Right atrium auricular region (tissue), 2 donors: Measurements from ENCODE around the gene GCK. TPM values are rescaled to one million over a fixed set of nuclear protein-coding genes. Genes with fewer than 3 reads are reported as not detected.

Experiments
- DNase-seq: peaks from one replicate; pipeline ENCODE4 v3.0.0-alpha.2; 2019; ENCODE audit warnings: low spot score
- H3K27ac ChIP-seq, 2 donors: fragments of 200-600 bp; sonication (generic); 1 replicate in 1 of 2; 2 replicates in 1 of 2; pipeline ENCODE4 v1.5.1; 2016 to 2019
- H3K27me3 ChIP-seq, 2 donors: fragments of 200-600 bp; sonication (generic); one replicate each; pipeline versions ENCODE4 v1.5.1 to v1.6.0; 2017 to 2019
- H3K36me3 ChIP-seq: fragments of 200-600 bp; sonication (generic); one replicate; pipeline ENCODE4 v1.5.1; 2016
- H3K4me1 ChIP-seq, 2 donors: fragments of 200-600 bp; sonication (generic); one replicate each; pipeline versions ENCODE4 v1.5.1 to v1.6.0; 2017 to 2019
- H3K4me3 ChIP-seq, 2 donors: fragments of 200-600 bp; sonication (generic); 1 replicate in 1 of 2; 2 replicates in 1 of 2; pipeline ENCODE4 v1.5.1; 2017 to 2019; ENCODE audit warnings: mild to moderate bottlenecking in 1 of 2, moderate library complexity in 1 of 2
- H3K9me3 ChIP-seq, 2 donors: fragments of 200-600 bp; sonication (generic); one replicate each; pipeline ENCODE4 v1.5.1; 2019
- total RNA-seq, 2 donors: library from RNA; depleted of rRNA; stranded (reverse); fragments of >200 nt; gene quantifications; one replicate each; pipeline ENCODE4 v1.1.0, GENCODE V29; 2016
- TF ChIP-seq, protein P1 (sequence below), 2 donors: fragments of 200-600 bp; sonication (generic); IDR thresholded peaks; one replicate each; pipeline ENCODE4 v1.5.1; 2019; ENCODE audit warnings: antibody characterized with exemption in 2 of 2

GCK gene
- total RNA-seq, 2 donors from 2014 or later = 11.1 to 21.0 TPM

DNA sequence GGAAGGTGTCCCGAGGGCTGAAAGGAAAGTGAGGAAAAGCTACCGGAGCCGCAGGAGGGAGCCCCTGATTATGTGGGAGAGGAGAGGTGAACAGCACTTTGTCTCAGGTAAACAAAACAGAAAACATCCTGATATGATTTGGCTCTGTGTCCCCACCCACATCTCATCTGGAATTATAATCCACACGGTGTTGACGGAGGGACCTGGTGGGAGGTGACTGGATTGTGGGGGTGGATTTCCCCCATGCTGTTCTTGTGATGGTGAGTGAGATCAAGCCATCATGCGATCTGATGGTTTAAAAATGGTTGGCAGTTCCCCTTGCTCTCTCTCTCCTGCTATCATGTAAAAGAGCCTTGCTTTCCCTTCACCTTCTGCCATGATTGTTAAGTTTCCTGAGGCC lies 68.8 kb downstream of the GCK start:
- no peak for DNase-seq
- Histone ChIP-seq H3K36me3 (peaks cover 30% of the 10 kb centered on the region), H3K4me3 (no peak overlapping the region), H3K27me3 (no peaks in the 10 kb centered on the region), H3K4me1 (peaks cover 0 to 46% of the 10 kb centered on the region in 2 donors), H3K27ac (peak overlapping the region; percentile 90 to 94), H3K9me3 (no peaks in the 10 kb centered on the region)
- TF ChIP-seq, protein P1, sequence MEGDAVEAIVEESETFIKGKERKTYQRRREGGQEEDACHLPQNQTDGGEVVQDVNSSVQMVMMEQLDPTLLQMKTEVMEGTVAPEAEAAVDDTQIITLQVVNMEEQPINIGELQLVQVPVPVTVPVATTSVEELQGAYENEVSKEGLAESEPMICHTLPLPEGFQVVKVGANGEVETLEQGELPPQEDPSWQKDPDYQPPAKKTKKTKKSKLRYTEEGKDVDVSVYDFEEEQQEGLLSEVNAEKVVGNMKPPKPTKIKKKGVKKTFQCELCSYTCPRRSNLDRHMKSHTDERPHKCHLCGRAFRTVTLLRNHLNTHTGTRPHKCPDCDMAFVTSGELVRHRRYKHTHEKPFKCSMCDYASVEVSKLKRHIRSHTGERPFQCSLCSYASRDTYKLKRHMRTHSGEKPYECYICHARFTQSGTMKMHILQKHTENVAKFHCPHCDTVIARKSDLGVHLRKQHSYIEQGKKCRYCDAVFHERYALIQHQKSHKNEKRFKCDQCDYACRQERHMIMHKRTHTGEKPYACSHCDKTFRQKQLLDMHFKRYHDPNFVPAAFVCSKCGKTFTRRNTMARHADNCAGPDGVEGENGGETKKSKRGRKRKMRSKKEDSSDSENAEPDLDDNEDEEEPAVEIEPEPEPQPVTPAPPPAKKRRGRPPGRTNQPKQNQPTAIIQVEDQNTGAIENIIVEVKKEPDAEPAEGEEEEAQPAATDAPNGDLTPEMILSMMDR (IDR thresholded peaks at IDR 0.05) = no peak

DNA sequence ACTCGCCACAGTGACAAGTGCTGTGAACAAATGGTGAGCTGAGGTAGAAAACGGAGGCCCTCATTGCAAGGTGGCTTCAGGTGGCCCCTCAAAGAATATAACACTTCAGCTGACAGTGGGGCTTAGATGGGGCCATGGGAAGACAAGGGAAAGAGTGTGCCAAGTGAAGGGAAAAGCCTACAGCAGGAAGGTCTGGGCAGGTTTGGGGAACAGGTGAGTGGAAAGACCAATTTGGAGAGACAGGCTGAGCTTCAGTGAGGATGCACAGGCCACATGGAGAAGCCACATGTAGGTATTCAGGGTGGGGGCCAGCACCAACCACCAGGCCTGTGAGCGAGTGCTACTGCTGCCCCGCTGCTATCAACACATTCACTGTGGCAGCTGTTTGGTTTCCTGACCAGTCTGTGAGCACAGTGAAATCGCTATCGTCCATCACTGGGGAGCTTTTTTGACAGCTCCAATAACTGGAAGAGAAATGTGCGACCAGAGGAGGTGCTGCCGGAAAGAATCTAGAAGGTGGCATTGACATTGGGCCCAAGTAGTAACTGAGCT lies 69.3 kb downstream of the GCK start:
- Histone ChIP-seq H3K9me3 (no peaks in the 10 kb centered on the region), H3K27ac (peak overlapping the region; percentile 90 to 94), H3K4me3 (no peak overlapping the region), H3K27me3 (no peaks in the 10 kb centered on the region), H3K36me3 (peaks cover 34% of the 10 kb centered on the region), H3K4me1 (peaks cover 0 to 51% of the 10 kb centered on the region in 2 donors)
- DNase-seq = no peak
- TF ChIP-seq, protein P1 (IDR thresholded peaks at IDR 0.05) = no peak

- H3K4me1 ChIP-seq = peaks cover 0 to 64% of the 10 kb centered on the region in 2 donors
- peaks cover 49% of the 10 kb centered on the region for H3K36me3 ChIP-seq
- no peaks in the 10 kb centered on the region for H3K27me3 ChIP-seq
- no peak for DNase-seq
- TF ChIP-seq, protein P1 (IDR thresholded peaks at IDR 0.05) = no peak
- no peaks in the 10 kb centered on the region for H3K9me3 ChIP-seq
- no peak overlapping the region for H3K4me3 ChIP-seq
- no peak overlapping the region for H3K27ac ChIP-seq
Measured at GRCh38 chr7:44117801-44118429, 71.3 kb downstream of the GCK start.

- no peak overlapping the region for H3K4me3 ChIP-seq
- H3K36me3 ChIP-seq = peaks cover 58% of the 10 kb centered on the region
- peaks cover 0 to 55% of the 10 kb centered on the region in 2 donors for H3K4me1 ChIP-seq
- H3K9me3 ChIP-seq = no peaks in the 10 kb centered on the region
- TF ChIP-seq, protein P1 (IDR thresholded peaks at IDR 0.05) = no peak
- no peak overlapping the region for H3K27ac ChIP-seq
- DNase-seq = no peak
- H3K27me3 ChIP-seq = no peaks in the 10 kb centered on the region
Measured at GRCh38 chr7:44116789-44117666, 72.2 kb downstream of the GCK start.

DNA sequence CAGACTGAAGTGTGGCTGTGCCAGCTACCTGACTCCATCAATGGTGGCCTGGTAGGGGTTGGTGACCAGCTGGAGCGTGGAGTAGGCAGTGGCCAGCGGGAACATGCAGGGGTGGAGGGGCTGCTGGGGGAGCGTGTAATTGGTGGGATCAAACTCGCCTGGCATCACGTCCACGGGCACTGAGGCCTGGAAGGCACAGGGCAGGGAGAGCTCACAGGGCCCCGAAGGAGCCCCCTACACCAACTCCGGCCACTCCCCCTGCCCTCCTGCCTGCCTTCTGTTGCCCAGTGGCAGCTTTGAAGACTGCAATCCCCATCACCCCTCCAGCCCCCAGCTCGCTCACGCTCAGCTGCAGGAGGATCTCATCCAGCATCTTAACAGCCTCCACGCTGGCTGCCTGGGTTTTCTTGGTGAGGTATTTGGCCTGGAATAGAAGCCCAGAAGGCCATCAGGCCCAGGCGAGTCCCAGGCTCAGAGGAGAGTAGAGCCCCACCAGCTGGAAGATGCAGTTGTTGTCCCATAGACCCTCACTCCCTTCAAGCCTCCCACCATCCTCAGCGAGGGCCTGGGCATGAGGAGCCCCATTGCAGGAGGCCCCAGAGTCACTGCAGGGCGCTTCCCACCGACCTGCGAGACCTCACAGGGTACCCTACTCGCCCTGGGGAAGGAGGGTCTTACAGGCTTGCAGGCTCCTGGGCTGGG lies 73.0 kb downstream of the GCK start:
- Histone ChIP-seq H3K36me3 (peaks cover 65% of the 10 kb centered on the region), H3K27me3 (no peaks in the 10 kb centered on the region), H3K4me1 (peaks cover 0 to 48% of the 10 kb centered on the region in 2 donors), H3K9me3 (no peaks in the 10 kb centered on the region), H3K27ac (no peak overlapping the region), H3K4me3 (no peak overlapping the region)
- TF ChIP-seq, protein P1 (IDR thresholded peaks at IDR 0.05) = no peak
- no peak for DNase-seq
